ENCODE measurements around the gene C2orf74. TPM values are rescaled to one million over a fixed set of nuclear protein-coding genes. Genes with fewer than 3 reads are reported as not detected.
"Not testable (repeated sequence)": the region's sequence is repeated elsewhere in the genome, so short reads cannot be mapped to it uniquely, and the experiment has no call there.

The C2orf74 gene
- total RNA-seq, 6 experiments from 2014 or later = 10.2 to 12.0 (median 10.6) TPM

- intact Hi-C loops (cut with DNase I) = no loop called here
- TF ChIP-seq POLR2A (IDR thresholded peaks at IDR 0.05) (no peak), CTCF (IDR thresholded peaks at IDR 0.05) (no peak)
- Histone ChIP-seq H3K27me3 (no peaks in the 10 kb centered on the region), H3K27ac (no peak overlapping the region), H3K9me3 (no peaks in the 10 kb centered on the region), H3K4me1 (no peaks in the 10 kb centered on the region), H3K4me3 (no peak overlapping the region), H3K36me3 (peaks cover 0 to 25% (median 4%) of the 10 kb centered on the region in 4 donors)
- 78% methylated on average over 4 of the region's 4 CpGs for WGBS (ENCODE audit: insufficient coverage, low coverage, low lambda C conversion rate, missing lambda C conversion rate)
- ATAC-seq = peak in 1 of 4 donors; percentile 15
- no peak for DNase-seq
Observed at GRCh38 chr2:61193670-61194561, 31.9 kb downstream of the C2orf74 start.

- 86% methylated on average over 11 of the region's 15 CpGs for WGBS (ENCODE audit: insufficient coverage, low coverage, low lambda C conversion rate, missing lambda C conversion rate)
- intact Hi-C loops (cut with DNase I); DNase-seq; H3K4me3 ChIP-seq; ATAC-seq; H3K27me3 ChIP-seq; H3K27ac ChIP-seq; H3K4me1 ChIP-seq; H3K9me3 ChIP-seq: not testable (repeated sequence)
- peaks cover 0 to 18% (median 2%) of the 10 kb centered on the region in 4 donors for H3K36me3 ChIP-seq
Observed at GRCh38 chr2:61194646-61195045, 32.7 kb downstream of the C2orf74 start.

GRCh38 chr2:61196671-61197070 lies 34.7 kb downstream of the C2orf74 start:
- WGBS (ENCODE audit: insufficient coverage, low coverage, low lambda C conversion rate, missing lambda C conversion rate) = 91% methylated on average over 7 of the region's 7 CpGs
- TF ChIP-seq CTCF (IDR thresholded peaks at IDR 0.05) = no peak
- no peak for TF ChIP-seq POLR2A (IDR thresholded peaks at IDR 0.05)
- Histone ChIP-seq H3K9me3 (no peaks in the 10 kb centered on the region), H3K4me3 (no peak overlapping the region), H3K27ac (no peak overlapping the region), H3K4me1 (no peaks in the 10 kb centered on the region), H3K27me3 (no peaks in the 10 kb centered on the region), H3K36me3 (peaks cover 0 to 12% (median 0%) of the 10 kb centered on the region in 4 donors)
- no peak for DNase-seq
- no peak for ATAC-seq
- intact Hi-C loops (cut with DNase I) = no loop called here

- TF ChIP-seq CTCF (IDR thresholded peaks at IDR 0.05) = no peak
- no peak for TF ChIP-seq POLR2A (IDR thresholded peaks at IDR 0.05)
- H3K4me1 ChIP-seq = peaks cover 0 to 1% (median 0%) of the 10 kb centered on the region in 4 donors
- H3K36me3 ChIP-seq = peaks cover 0 to 73% (median 16%) of the 10 kb centered on the region in 4 donors
- no peak overlapping the region for H3K4me3 ChIP-seq
- no peaks in the 10 kb centered on the region for H3K9me3 ChIP-seq
- WGBS (ENCODE audit: insufficient coverage, low coverage, low lambda C conversion rate, missing lambda C conversion rate) = 96% methylated on average over 5 of the region's 7 CpGs
- intact Hi-C loops (cut with DNase I) = no loop called here
- H3K27me3 ChIP-seq = no peaks in the 10 kb centered on the region
- no peak overlapping the region for H3K27ac ChIP-seq
- DNase-seq (no peak), ATAC-seq (no peak)
Observed at GRCh38 chr2:61205132-61205531, 43.1 kb downstream of the C2orf74 start.

GRCh38 chr2:61210332-61210981 lies 48.5 kb downstream of the C2orf74 start:
- 76% methylated on average over 4 of the region's 5 CpGs for WGBS (ENCODE audit: insufficient coverage, low coverage, low lambda C conversion rate, missing lambda C conversion rate)
- peaks cover 0 to 9% (median 0%) of the 10 kb centered on the region in 4 donors for H3K4me1 ChIP-seq
- H3K36me3 ChIP-seq = peaks cover 0 to 55% (median 15%) of the 10 kb centered on the region in 4 donors
- no peaks in the 10 kb centered on the region for H3K27me3 ChIP-seq
- H3K27ac ChIP-seq = peak overlapping the region in 1 of 3 donors; percentile 44
- no peaks in the 10 kb centered on the region for H3K9me3 ChIP-seq
- no peak for TF ChIP-seq POLR2A (IDR thresholded peaks at IDR 0.05)
- intact Hi-C loops (cut with DNase I) = no loop called here
- ATAC-seq = peak; percentile 66 to 97 (median 84)
- H3K4me3 ChIP-seq = no peak overlapping the region
- no peak for DNase-seq
